Measurements from ENCODE around the gene ZFYVE28. TPM values are rescaled to one million over a fixed set of nuclear protein-coding genes. Genes with fewer than 3 reads are reported as not detected.

Gene ZFYVE28
- total and polyA plus RNA-seq, 7 donors: 1.7 to 7.7 (median 3.4) TPM

DNA sequence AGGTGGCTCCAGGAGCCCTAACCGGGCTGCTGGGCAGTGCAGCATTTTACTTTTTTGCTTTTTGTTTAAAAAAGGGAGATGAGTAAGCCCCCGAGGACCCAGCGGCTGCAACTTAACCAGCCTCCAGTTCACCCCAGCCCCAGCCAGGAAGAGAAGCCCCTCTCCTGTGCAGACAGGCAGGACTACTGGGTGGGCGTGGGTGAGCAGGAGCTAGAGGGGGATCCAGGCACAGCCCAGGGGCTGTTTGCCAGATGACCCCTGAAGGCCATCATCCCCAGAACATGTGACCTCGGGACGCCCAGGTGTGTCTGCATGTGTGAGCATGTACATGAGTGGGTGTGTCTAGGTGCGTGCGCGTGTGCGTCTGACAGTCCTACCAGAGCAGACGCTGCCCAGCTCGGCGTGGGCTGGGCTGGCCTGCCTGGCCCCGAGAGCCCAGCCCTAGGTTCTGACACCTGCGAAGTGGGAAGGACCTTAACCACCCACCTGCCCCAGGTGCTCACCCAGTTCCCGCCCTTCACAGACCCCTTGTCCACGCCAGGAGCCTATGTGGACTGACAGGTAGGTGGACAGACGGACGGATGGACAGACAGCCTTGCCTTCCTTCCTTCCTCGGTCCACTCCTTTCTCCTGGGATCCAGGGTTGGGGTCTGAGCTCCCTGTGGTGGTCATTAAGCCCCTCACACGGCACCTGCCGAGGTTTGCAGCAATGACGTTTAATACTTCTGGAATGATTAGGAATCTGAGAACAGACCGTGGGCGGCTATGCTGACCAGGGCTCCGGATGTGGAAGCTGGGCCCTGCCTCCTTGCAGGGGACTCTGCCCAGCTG is 168.7 kb downstream of the ZFYVE28 start:
- WGBS, 3 donors: 83 to 88% (median 84%) methylated on average over 26 of the region's 26 CpGs
- Histone ChIP-seq H3K4me1 (peaks cover 15% of the 10 kb centered on the region), H3K4me3 (no peak overlapping the region), H3K9me3 (no peaks in the 10 kb centered on the region), H3K27ac (no peak overlapping the region), H3K36me3 (ENCODE audit: insufficient read depth in 1 of 2, low read depth in 1 of 2) (peaks cover 0 to 71% of the 10 kb centered on the region in 2 donors), H3K27me3 (ENCODE audit: insufficient read depth in 3 of 3, low read length in 2 of 3) (no peaks in the 10 kb centered on the region)
- DNase-seq: no peak
- intact Hi-C loops (cut with DNase I): no loop called here
- no peak for ATAC-seq
- TF ChIP-seq, protein P1, sequence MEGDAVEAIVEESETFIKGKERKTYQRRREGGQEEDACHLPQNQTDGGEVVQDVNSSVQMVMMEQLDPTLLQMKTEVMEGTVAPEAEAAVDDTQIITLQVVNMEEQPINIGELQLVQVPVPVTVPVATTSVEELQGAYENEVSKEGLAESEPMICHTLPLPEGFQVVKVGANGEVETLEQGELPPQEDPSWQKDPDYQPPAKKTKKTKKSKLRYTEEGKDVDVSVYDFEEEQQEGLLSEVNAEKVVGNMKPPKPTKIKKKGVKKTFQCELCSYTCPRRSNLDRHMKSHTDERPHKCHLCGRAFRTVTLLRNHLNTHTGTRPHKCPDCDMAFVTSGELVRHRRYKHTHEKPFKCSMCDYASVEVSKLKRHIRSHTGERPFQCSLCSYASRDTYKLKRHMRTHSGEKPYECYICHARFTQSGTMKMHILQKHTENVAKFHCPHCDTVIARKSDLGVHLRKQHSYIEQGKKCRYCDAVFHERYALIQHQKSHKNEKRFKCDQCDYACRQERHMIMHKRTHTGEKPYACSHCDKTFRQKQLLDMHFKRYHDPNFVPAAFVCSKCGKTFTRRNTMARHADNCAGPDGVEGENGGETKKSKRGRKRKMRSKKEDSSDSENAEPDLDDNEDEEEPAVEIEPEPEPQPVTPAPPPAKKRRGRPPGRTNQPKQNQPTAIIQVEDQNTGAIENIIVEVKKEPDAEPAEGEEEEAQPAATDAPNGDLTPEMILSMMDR (IDR thresholded peaks at IDR 0.05): no peak

- DNase-seq (peak; percentile 13 to 52), ATAC-seq (no peak)
- no peak overlapping the region for H3K4me3 ChIP-seq
- TF ChIP-seq, protein P1 (IDR thresholded peaks at IDR 0.05): no peak
- WGBS, 3 donors: 72 to 75% (median 73%) methylated on average over 10 of the region's 10 CpGs
- peaks cover 0 to 62% of the 10 kb centered on the region in 2 donors for H3K36me3 ChIP-seq (ENCODE audit: insufficient read depth in 1 of 2, low read depth in 1 of 2)
- H3K27ac ChIP-seq: no peak overlapping the region
- no peaks in the 10 kb centered on the region for H3K9me3 ChIP-seq
- intact Hi-C loops (cut with DNase I): no loop called here
- H3K4me1 ChIP-seq: peaks cover 18% of the 10 kb centered on the region
- H3K27me3 ChIP-seq (ENCODE audit: insufficient read depth in 3 of 3, low read length in 2 of 3): no peaks in the 10 kb centered on the region
These were observed 169.6 kb downstream of the ZFYVE28 start for GRCh38 chr4:2248821-2249261.

DNA sequence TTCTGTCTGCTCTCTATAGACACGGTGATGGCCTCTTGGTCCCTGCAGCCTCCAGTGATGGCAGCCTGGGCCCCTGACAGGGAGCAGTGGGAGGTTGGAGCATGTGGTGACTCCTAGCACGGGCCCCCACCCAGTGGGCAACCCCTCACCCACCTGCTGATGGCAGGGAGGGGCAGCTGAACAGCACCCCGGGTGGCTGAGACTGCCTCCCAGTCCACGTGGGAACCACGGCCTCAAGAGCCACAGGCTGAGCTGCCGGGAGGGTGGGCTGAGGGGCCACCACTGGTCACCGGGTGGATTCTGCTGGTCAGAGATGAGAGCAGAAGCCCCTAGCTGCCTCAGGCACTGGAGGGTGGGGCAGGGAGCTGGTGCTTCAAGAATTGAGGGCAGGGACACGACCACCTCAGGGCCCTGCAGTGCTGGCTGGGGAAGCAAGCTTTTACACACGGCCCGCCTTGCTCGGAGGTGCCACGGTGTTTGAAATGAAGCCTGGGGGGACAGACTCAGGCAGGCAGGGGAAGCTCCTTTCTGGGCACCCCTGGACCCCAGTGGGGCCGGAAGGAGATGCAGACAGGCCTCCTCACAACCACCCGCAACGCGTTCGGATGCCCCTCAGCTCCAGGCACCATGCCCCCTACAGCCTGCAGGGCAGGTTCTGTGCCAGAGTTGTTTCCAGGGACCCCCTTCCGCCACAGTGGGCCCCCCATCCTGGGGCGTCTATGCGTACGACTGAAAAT is 170.2 kb downstream of the ZFYVE28 start:
- intact Hi-C loops (cut with DNase I): no loop called here
- H3K27me3 ChIP-seq (ENCODE audit: insufficient read depth in 3 of 3, low read length in 2 of 3): no peaks in the 10 kb centered on the region
- DNase-seq: peak in 1 of 2 donors; percentile 44
- no peak overlapping the region for H3K4me3 ChIP-seq
- peaks cover 0 to 56% of the 10 kb centered on the region in 2 donors for H3K36me3 ChIP-seq (ENCODE audit: insufficient read depth in 1 of 2, low read depth in 1 of 2)
- H3K9me3 ChIP-seq: no peaks in the 10 kb centered on the region
- H3K27ac ChIP-seq: no peak overlapping the region
- TF ChIP-seq, protein P1 (IDR thresholded peaks at IDR 0.05): no peak
- no peak for ATAC-seq
- WGBS, 3 donors: 74 to 79% (median 78%) methylated on average over 18 to 21 of the region's 21 CpGs
- peaks cover 13% of the 10 kb centered on the region for H3K4me1 ChIP-seq

DNA sequence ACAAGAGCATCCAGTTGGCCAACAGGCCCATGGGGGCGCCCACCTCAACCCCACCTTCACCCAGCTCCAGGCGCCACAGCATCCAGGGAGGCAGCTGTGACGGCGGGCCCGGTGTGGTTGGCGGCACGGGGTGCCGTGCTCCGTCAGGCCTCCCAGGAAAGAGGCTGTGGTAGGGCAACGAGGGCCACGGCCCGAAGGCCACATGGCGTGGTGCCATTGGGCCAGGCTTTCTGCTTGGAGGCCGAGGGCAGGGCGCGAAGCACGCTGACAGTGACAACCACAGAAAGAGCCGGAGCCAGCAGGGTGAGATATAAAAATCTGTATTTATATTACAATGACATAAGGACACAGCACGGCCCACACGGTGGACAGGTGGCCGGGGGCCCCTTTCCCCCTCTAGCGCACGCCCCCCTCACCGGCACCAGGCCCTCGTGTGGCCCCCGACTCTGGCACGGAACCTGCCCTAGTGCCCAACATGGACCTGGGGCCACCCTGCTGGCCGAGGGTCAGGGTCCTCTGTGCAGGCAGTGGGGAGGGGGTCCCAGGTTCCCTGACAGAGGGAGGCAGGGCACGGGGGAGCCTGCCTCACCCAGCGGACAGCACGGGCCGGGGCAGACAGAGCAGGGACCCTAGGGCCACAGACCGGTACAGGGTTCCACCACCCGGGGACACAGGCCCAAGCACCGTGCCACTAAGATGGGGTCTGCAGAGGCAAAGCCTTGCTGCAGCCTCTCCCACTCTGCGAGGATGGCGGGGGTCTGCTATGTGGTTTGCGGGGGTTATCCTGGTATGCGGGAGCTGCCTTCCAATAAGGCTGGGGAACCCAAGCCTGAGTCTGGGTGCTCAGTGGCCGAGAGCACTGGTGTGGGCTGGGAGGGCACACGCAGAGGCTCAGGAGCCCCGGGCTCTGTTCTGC is 171.1 kb downstream of the ZFYVE28 start:
- TF ChIP-seq, protein P1 (IDR thresholded peaks at IDR 0.05): no peak
- Histone ChIP-seq H3K27me3 (ENCODE audit: insufficient read depth in 3 of 3, low read length in 2 of 3) (no peaks in the 10 kb centered on the region), H3K4me1 (peaks cover 13% of the 10 kb centered on the region), H3K27ac (no peak overlapping the region), H3K9me3 (no peaks in the 10 kb centered on the region), H3K36me3 (ENCODE audit: insufficient read depth in 1 of 2, low read depth in 1 of 2) (peaks cover 0 to 49% of the 10 kb centered on the region in 2 donors), H3K4me3 (no peak overlapping the region)
- DNase-seq (peak; percentile 17 to 48), ATAC-seq (peak in 1 of 4 donors; percentile 8)
- WGBS, 3 donors: 77 to 83% (median 83%) methylated on average over 39 to 42 of the region's 42 CpGs
- intact Hi-C loops (cut with DNase I): no loop called here

Data from psoas muscle (tissue), 8 donors.